ENCODE measurements around the gene RHOT1.

Gene RHOT1

GRCh38 chr17:32150358-32150757 is 8.1 kb downstream of the RHOT1 start:
- H3K36me3 ChIP-seq (replicated peaks), result peaks cover 6% of the 10 kb centered on the region
- H3K27me3 ChIP-seq (replicated peaks), result no peaks in the 10 kb centered on the region
- H3K4me3 ChIP-seq (ENCODE audit: low read depth, low read length), result no peak overlapping the region
- in situ Hi-C loops (cut with HindIII; ENCODE audit: low pct_ligation_motif_present, low sequenced_read_pairs), result no loop called here
- TF ChIP-seq CTCF (IDR thresholded peaks at IDR 0.05; ENCODE audit: low read depth, low read length, missing control alignments), result no peak
- H3K27ac ChIP-seq, result no peak overlapping the region
- DNase-seq, result no peak

- H3K27ac ChIP-seq, result no peak overlapping the region
- no peak for TF ChIP-seq CTCF (IDR thresholded peaks at IDR 0.05; ENCODE audit: low read depth, low read length, missing control alignments)
- DNase-seq, result no peak
- H3K27me3 ChIP-seq (replicated peaks), result no peaks in the 10 kb centered on the region
- in situ Hi-C loops (cut with HindIII; ENCODE audit: low pct_ligation_motif_present, low sequenced_read_pairs), result no loop called here
- peaks cover 10% of the 10 kb centered on the region for H3K36me3 ChIP-seq (replicated peaks)
- no peak overlapping the region for H3K4me3 ChIP-seq (ENCODE audit: low read depth, low read length)
Measured at GRCh38 chr17:32152130-32152529, 9.8 kb downstream of the RHOT1 start.

GRCh38 chr17:32155896-32156295 is 13.6 kb downstream of the RHOT1 start:
- no peak for DNase-seq
- no peak overlapping the region for H3K4me3 ChIP-seq (ENCODE audit: low read depth, low read length)
- no peaks in the 10 kb centered on the region for H3K27me3 ChIP-seq (replicated peaks)
- H3K27ac ChIP-seq, result no peak overlapping the region
- peaks cover 16% of the 10 kb centered on the region for H3K36me3 ChIP-seq (replicated peaks)
- no peak for TF ChIP-seq CTCF (IDR thresholded peaks at IDR 0.05; ENCODE audit: low read depth, low read length, missing control alignments)
- in situ Hi-C loops (cut with HindIII; ENCODE audit: low pct_ligation_motif_present, low sequenced_read_pairs), result no loop called here

GRCh38 chr17:32156656-32157055 is 14.4 kb downstream of the RHOT1 start:
- no peak for DNase-seq
- H3K36me3 ChIP-seq (replicated peaks), result peaks cover 16% of the 10 kb centered on the region
- peak overlapping the region; percentile 74 for H3K27ac ChIP-seq
- H3K4me3 ChIP-seq (ENCODE audit: low read depth, low read length), result no peak overlapping the region
- no peaks in the 10 kb centered on the region for H3K27me3 ChIP-seq (replicated peaks)
- in situ Hi-C loops (cut with HindIII; ENCODE audit: low pct_ligation_motif_present, low sequenced_read_pairs), result no loop called here
- TF ChIP-seq CTCF (IDR thresholded peaks at IDR 0.05; ENCODE audit: low read depth, low read length, missing control alignments), result no peak

GRCh38 chr17:32157225-32157624 is 14.9 kb downstream of the RHOT1 start:
- in situ Hi-C loops (cut with HindIII; ENCODE audit: low pct_ligation_motif_present, low sequenced_read_pairs), result no loop called here
- no peak for TF ChIP-seq CTCF (IDR thresholded peaks at IDR 0.05; ENCODE audit: low read depth, low read length, missing control alignments)
- Histone ChIP-seq H3K27ac (peak overlapping the region; percentile 74), H3K4me3 (ENCODE audit: low read depth, low read length) (no peak overlapping the region), H3K27me3 (replicated peaks) (no peaks in the 10 kb centered on the region), H3K36me3 (replicated peaks) (peaks cover 16% of the 10 kb centered on the region)
- peak; percentile 57 for DNase-seq

- H3K27me3 ChIP-seq (replicated peaks), result no peaks in the 10 kb centered on the region
Measured at GRCh38 chr17:32158870-32159585, 16.7 kb downstream of the RHOT1 start.

More at GRCh38 chr17:32158870-32159585, 16.7 kb downstream of the RHOT1 start:
- H3K36me3 ChIP-seq (replicated peaks), result peaks cover 12% of the 10 kb centered on the region
- DNase-seq, result no peak
- H3K27ac ChIP-seq, result no peak overlapping the region
- no peak overlapping the region for H3K4me3 ChIP-seq (ENCODE audit: low read depth, low read length)
- in situ Hi-C loops (cut with HindIII; ENCODE audit: low pct_ligation_motif_present, low sequenced_read_pairs), result no loop called here
- TF ChIP-seq CTCF (IDR thresholded peaks at IDR 0.05; ENCODE audit: low read depth, low read length, missing control alignments), result no peak

Data from brain microvascular endothelial cell (primary cell).